ENCODE results near the gene SH3TC1. TPM values are rescaled to one million over a fixed set of nuclear protein-coding genes. Genes with fewer than 3 reads are reported as not detected.

SH3TC1 gene
- total and polyA plus RNA-seq, 10 of the 15 experiments (the other 5 are each of a cell fraction or from before 2014, with no cell fraction given): 0.19 to 47.0 (median 18.4) TPM

- TF ChIP-seq RELA (IDR thresholded peaks at IDR 0.05; ENCODE audit: borderline replicate concordance, partially characterized antibody) (no peak), ZNF274 (IDR thresholded peaks at IDR 0.05; ENCODE audit: insufficient read depth, insufficient read length) (no peak), RAD21 (IDR thresholded peaks at IDR 0.05; ENCODE audit: insufficient read depth, low read depth, low read length) (no peak), LARP7 (IDR thresholded peaks at IDR 0.05) (no peak), FOXM1 (IDR thresholded peaks at IDR 0.05; ENCODE audit: low read depth, low read length) (no peak), TAF1 (IDR thresholded peaks at IDR 0.05; ENCODE audit: borderline replicate concordance, low read depth, low read length) (no peak), EED (IDR thresholded peaks at IDR 0.05; ENCODE audit: low read depth) (no peak), NFYB (IDR thresholded peaks at IDR 0.05; ENCODE audit: insufficient read depth, low read depth, low read length) (no peak), ZNF384 (IDR thresholded peaks at IDR 0.05; ENCODE audit: borderline replicate concordance, low read depth, low read length) (no peak), GATAD2B (conservative IDR thresholded peaks at IDR 0.05; ENCODE audit: low read depth) (no peak)
- TF ChIP-seq, protein P1, sequence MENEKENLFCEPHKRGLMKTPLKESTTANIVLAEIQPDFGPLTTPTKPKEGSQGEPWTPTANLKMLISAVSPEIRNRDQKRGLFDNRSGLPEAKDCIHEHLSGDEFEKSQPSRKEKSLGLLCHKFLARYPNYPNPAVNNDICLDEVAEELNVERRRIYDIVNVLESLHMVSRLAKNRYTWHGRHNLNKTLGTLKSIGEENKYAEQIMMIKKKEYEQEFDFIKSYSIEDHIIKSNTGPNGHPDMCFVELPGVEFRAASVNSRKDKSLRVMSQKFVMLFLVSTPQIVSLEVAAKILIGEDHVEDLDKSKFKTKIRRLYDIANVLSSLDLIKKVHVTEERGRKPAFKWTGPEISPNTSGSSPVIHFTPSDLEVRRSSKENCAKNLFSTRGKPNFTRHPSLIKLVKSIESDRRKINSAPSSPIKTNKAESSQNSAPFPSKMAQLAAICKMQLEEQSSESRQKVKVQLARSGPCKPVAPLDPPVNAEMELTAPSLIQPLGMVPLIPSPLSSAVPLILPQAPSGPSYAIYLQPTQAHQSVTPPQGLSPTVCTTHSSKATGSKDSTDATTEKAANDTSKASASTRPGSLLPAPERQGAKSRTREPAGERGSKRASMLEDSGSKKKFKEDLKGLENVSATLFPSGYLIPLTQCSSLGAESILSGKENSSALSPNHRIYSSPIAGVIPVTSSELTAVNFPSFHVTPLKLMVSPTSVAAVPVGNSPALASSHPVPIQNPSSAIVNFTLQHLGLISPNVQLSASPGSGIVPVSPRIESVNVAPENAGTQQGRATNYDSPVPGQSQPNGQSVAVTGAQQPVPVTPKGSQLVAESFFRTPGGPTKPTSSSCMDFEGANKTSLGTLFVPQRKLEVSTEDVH (IDR thresholded peaks at IDR 0.05; ENCODE audit: low read depth, partially characterized antibody): no peak
- TF ChIP-seq, protein P2, sequence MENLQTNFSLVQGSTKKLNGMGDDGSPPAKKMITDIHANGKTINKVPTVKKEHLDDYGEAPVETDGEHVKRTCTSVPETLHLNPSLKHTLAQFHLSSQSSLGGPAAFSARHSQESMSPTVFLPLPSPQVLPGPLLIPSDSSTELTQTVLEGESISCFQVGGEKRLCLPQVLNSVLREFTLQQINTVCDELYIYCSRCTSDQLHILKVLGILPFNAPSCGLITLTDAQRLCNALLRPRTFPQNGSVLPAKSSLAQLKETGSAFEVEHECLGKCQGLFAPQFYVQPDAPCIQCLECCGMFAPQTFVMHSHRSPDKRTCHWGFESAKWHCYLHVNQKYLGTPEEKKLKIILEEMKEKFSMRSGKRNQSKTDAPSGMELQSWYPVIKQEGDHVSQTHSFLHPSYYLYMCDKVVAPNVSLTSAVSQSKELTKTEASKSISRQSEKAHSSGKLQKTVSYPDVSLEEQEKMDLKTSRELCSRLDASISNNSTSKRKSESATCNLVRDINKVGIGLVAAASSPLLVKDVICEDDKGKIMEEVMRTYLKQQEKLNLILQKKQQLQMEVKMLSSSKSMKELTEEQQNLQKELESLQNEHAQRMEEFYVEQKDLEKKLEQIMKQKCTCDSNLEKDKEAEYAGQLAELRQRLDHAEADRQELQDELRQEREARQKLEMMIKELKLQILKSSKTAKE (IDR thresholded peaks at IDR 0.05; ENCODE audit: low read depth, poor library complexity, severe bottlenecking): no peak
- H4K20me1 ChIP-seq (ENCODE audit: control insufficient read depth, insufficient read depth): no peaks in the 10 kb centered on the region
- H3K4me1 ChIP-seq (ENCODE audit: control insufficient read depth, insufficient read depth, low read length): no peaks in the 10 kb centered on the region
- whole genome bisulfite sequencing (ENCODE audit: insufficient coverage, insufficient replicate concordance, low lambda C conversion rate, missing lambda C conversion rate): 26% methylated on average over 13 of the region's 13 CpGs
- H3K4me3 ChIP-seq: no peak overlapping the region
- H3K4me2 ChIP-seq (ENCODE audit: control insufficient read depth, insufficient read depth): no peak overlapping the region
- H2AFZ ChIP-seq (ENCODE audit: control insufficient read depth, low read depth, low read length): no peak overlapping the region
- no peaks in the 10 kb centered on the region; a peak in 1 of 4 replicates for H3K27me3 ChIP-seq (replicated peaks in 1 of 2; ENCODE audit: control insufficient read depth in 2 of 2, insufficient read depth in 2 of 2, low read length in 1 of 2)
- no peak overlapping the region for H3K9ac ChIP-seq (ENCODE audit: control insufficient read depth, insufficient read depth, low read length)
- ATAC-seq (no peak), FAIRE-seq (no peak), DNase-seq (ENCODE audit: low read depth, low spot score) (no peak)
- RAD21 ChIA-PET (ENCODE audit: unreplicated experiment): no interaction called here
- in situ Hi-C loops (cut with MboI): loop anchor here (10.0 kb wide), 1 partner anchor 334 kb away; the partner anchor contains the start of gene CPZ
- intact Hi-C loops (cut with micrococcal nuclease; ENCODE audit: unreplicated experiment): no loop called here
- POLR2A ChIA-PET: no interaction called here
- no peaks in the 10 kb centered on the region for H3K36me3 ChIP-seq (ENCODE audit: control insufficient read depth in 2 of 2, insufficient read depth in 2 of 2, low read length in 1 of 2)
- H3K9me3 ChIP-seq (replicated peaks; ENCODE audit: control insufficient read depth, insufficient read depth, low read length): no peaks in the 10 kb centered on the region
- SMC1A ChIA-PET (ENCODE audit: uncharacterized antibody, unreplicated experiment): no interaction called here
- no peaks in the 10 kb centered on the region for H3K79me2 ChIP-seq (ENCODE audit: control insufficient read depth, insufficient read depth, low read length)
- H3K27ac ChIP-seq (ENCODE audit: control insufficient read depth, insufficient read depth): no peak overlapping the region
- no TSS peak for BruUV-seq (replicated peaks)
- CTCF ChIA-PET: no interaction called here
Measured at GRCh38 chr4:8260656-8261111, 61.6 kb downstream of the SH3TC1 start.

Data from GM12878 (cell line).